ENCODE measurements around the gene PIGC.

The PIGC gene

DNA sequence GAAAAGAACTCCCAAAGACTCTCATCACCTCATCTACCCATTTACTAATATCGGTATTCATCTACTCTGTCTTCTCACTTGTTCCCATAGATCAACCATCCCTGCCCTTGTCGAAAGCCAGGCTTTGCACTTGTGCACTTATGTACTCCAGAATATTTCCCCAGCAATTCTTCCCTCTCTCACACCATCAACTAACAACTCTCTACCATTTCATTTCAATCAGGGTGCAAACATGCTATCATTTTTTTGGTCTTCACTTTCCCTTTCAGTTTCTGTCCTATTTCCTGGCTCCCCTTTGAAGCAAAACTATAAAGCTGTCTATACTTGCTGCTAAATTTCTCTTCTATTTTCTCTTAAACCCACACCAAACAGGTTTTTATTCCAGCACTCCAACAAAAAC lies 16.7 kb downstream of the PIGC start:
- DNase-seq, result no peak

DNA sequence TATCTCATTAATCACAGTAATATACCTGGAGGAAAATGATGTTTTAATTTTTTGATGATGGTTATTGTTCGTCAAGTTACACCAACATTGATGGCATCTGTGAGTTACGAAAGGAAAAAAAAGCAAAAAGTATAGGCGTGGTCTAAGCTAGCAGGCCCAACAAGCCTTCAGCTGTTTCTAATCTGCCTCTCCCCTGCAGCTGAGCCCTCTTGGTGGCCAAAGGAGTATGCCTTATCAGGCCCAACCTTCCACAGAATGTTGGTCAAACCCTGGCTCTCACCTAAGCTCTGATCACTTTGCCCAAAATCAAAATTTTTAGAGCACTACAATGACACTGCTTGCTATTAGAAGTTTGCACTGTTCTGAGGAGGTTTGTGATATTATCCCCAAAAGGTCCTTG lies 18.5 kb downstream of the PIGC start:
- DNase-seq, result no peak

DNA sequence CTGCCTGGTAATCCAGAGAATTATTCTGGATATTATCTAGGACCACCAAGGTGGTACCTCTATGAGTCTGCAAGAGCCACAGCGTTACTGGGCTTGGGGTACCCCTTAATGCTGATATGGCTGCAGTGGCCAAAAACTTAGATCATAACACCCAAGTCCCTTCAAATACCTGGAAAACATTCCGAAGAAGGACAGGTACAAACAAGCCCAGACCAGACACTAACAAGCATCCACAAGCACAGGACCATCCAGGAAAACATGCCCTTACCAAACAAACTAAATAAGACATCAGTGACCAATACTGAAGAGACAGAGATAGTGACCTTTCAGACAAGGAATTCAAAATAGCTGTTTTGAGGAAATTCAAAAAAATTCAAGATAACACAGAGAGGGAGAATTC lies 20.5 kb downstream of the PIGC start:
- no peak for DNase-seq

DNA sequence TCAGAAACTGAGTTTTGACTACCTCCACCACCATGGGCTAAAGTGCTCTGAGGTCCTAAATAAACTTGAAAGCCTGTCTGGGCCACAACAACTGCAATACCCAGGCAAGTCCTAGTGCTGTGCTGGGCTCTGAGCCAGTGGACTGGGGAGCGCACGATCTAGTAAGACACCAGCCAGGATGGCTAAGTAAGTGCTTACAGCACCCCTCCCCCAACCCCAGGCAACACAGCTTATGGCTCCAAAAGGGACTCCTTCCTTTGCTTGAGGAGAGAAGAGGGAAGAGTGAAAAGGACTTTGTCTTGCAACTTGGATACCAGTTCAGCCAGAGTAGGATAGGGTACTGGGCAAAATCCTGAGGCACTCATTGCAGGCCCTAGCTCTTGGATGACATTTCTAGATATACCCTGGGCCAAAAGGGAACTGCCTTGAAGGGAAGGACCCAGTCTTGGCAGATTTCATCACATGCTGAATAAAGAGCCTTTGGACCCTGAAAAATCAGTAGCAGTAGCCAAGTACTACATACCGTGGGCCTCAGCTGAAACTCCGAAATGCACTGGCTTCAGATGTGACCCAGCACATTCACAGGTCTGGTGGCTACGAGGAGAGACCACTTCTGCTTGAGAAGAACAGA lies 21.8 kb downstream of the PIGC start:
- DNase-seq, result no peak

DNA sequence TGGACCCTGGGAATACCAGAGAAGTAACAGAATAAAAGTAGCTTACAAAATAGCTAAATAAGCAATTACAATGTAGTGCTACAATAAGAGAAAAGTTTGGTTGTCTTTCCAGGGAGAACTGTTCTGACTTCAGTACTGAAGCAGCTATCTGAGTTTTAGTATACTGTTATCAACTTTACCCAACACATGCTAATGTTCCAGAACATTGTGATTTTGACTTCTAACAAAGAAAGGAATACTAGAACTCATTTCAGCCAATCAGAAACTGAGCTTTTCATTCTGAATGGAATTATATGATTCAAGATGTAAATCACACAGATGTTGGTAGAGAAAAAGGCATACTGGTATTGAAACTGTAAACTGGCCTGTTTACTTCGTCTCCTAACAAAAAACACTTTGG lies 23.5 kb downstream of the PIGC start, which contains the start of gene C1orf105:
Gene C1orf105 (plus strand): TSS at position 301 of the 400 bp plus-strand sequence. CDS start 201 bp downstream, outside the sequence.
- no peak for DNase-seq

DNA sequence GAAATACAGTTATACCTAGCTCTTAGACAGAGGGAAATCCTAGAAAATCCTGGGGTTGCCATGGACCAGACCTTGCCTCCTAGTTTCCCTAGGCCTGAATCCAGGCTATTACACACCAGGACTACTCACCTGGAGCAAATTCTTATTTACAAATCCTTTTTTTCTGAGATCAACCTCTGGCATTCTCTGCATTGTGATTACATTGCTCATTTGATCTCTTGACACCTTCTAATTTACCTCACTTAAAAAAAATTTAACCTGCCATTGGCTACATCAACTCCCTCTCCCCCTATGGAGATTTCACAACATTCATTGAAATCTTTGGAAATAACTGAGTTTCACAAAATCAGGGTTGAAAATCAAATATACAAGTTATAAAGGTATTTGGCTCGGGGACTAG lies 26.3 kb downstream of the PIGC start:
- no peak for DNase-seq

DNA sequence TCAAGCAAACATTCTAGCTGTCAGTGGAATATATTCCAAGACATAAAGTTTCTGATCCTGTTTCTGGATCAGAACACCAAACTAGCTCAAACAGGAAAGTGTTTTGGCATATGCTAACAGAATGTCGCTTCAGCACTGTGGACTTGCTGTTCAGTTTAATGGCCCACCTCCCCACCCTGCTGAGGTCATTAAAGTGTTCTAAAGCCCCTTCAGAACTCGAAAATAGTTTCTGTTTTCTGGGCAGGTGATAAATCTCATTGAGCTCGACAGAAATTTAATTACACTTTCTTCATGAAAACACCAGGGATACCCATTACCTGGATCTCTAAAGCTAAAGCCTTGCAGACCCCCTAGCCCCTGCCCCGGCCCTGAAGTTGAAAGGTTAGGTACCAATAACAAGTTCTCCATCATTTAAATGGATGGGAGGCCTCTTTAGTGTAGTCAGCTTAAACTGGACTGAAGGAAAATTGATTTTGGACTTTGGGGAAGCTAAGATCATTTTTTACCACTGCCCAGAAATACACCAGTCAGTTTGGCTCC lies 27.3 kb downstream of the PIGC start:
- no peak for DNase-seq

DNA sequence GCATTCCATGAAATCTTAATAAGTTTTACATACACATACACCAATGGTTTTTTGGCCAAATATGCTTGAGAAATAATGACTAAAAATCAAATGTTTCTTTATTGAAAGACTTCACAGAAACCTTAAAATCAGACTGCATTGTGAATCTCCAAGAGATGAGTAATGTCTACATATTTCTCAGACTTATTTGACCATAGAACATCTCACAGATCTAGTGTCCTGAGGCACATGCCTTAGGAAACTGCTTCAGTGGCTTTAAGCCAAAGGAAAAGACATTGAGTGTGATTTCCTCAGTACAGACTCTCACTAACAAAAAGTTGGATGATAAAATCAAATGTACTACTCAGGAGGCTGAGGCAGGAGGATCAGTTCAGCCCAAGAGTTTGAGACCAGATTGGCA lies 29.5 kb downstream of the PIGC start:
- DNase-seq, result no peak

DNA sequence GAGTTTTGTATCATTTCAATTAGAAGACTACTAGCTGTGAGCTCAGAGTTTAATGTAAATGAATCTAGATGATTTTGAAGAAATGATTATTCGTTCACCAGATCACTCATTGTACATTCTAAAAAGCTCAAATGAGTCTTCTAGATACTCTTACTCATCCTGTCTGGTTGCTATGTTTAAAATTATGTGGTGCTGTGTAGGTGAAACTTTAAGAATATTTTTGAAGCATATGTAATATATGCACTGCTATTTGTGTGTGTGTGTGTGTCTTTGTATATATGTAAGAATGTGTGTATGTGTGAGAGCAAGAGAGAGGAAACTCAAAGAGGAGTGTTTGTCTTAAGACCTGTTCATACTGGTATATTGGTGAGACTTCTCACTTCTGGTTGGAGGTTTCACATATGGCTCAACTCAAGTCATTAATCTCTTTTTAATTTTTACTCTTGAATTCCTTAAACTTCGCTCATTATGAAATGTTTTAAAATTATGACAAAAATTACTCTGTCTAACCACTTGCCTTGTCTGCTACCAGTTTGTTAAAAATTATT lies 32.0 kb downstream of the PIGC start:
- no peak for DNase-seq

DNA sequence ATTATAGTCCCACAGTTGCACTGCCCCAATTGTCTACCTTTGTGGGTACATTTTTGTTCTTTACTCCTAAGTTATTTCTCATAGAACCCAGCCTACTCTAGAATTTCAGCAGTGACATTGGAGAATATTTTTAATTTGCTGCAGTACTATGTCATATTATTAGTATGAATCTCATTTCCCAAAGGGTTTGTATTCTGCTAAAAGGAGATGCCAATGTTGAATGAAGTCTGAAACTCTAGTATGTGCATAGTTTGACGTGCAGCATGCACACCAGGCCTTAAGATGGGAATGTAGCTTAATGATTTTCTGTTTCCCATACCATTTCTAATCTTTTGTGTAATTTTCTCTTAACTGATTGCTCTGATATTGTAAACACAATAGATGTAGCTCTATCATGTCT lies 33.8 kb downstream of the PIGC start:
- DNase-seq, result no peak

DNA sequence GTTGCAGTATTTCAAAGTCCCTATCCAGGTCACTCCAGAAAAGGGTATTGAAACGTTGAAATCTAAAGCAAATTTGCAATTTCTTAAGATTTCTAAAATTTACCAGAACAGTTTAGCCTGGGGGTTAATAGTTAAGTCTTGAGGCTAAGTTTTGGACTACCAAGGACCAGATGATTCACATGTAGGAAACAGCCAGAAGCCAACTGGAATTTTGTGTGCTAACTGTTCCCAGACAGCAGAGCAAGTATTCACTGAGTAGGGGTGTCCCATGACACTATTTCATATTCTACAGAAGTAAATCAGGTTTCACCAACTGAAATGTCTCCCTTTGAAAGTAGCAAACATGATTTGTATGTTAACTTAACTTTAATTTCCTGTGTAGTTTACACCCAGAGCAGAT lies 34.9 kb downstream of the PIGC start:
- DNase-seq, result no peak

DNA sequence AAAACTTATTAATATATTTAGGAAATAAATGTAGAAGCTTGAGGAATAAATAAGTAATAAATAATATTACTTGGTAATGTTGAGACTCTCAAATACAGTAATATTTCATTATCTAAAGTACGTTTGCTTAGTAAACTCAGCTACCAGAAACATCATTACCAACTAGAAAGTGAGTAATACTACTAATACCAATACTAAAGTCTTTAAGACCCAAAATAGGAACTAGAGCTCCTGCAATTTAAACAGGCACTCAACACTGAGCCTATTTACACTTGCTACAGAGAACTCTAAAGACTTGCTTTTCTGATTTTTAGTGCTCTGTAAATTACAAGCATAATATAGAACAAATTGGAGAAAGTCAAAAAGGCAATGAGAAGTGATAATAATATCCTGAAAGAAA lies 36.9 kb downstream of the PIGC start:
- DNase-seq, result no peak

DNA sequence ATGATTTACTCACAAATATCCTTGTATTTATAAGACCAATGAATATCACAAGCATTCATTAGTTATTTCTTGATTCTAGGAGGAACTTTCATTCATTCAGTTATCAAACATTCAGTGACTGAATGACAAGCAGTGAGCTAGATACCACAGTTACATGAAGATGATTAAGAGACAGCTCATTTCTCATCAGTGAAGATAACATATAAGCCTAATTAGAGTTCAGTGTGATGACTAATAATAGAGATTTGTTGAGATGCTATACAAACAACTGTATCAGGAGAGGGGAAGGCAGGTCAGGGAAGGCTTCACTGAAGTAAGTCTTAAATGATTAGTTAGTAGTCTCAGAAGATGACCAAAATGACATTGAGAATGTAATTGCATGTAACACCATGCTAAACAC lies 38.0 kb downstream of the PIGC start:
- no peak for DNase-seq

DNA sequence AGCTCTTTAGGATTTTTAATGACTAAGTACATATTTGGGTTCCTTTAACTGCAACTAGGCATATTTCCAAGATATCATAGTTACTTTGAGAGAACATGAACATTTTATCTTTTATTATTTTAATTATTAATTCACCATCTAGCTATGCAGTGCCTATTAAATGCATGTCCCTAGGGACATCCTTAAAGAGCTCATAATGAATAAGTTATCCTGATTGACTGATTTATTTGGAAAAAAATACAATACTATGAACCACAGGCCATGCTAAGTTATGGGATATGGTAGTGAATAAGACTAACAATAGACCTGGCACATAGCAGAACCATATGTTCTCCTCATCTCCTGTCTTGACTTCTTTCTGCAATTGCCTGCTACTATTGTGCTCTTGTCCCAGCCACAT lies 39.7 kb downstream of the PIGC start:
- DNase-seq, result no peak

DNA sequence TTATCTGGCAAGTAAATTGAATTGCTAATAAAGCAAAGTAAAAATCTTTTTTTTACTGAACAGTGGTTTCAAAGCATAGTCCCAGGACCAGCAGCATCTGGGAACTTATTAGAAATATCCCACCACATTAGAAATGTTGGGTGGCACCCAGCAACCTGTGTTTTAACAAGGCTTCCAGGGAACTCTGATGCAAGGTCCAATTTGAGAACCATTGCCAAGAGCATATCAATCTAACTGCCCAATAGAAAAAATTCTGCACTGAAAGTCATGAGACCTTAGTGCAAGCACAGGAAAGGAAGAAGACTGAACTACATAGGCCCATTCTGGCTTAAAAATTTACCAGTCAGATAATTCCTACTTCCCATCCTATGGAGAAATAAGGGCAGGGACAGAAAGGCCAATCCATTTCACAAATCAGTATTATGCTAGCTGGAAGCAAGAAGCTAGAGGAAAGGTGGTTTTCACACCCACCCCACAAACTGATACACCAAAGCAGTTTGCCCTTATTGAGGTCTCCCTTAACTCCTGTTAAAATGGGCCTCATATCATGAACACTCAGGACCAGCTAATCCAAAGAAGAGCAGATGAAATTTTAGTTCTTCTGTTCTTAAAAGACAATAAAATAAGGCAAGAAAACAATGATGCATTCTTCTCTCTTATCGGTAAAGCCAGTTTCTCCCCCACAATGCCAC lies 40.8 kb downstream of the PIGC start:
- DNase-seq, result no peak

DNA sequence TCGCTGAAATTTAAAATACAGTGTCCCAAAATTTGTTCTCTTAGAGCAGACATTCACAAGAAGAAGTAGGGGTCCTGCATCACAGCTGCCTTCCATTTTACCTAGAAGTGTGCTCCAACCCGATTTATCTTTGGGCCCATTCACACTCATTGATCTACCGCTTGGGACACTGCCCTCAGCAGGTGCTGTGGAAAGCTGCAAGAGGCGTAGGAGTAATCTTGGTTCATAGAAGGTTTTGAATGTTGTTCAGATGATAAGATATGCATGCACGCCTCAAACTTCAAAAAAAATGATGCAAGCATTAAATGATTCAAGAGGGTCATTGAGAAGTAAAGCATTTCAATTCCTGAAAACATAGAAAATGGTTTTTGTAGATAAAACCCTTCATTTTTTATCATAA lies 42.0 kb downstream of the PIGC start:
- no peak for DNase-seq

DNA sequence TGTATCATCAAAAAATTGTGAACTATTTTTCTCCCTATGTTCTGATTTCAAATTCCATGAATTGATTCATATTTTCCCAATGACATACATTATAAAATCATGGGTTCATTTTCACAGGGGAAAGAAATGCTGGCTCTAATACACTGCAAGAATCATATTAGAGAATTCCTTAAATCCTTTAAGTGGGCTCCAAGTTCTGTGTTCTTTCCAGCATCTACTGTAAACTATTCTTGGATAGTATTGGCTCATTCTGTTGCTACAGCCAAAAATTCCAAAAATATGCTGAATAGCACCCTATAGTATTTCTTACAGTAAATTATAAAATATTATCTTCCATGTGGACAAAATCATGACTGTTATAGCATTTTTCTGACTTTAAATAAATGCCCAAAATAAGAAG lies 42.4 kb downstream of the PIGC start:
- no peak for DNase-seq

DNA sequence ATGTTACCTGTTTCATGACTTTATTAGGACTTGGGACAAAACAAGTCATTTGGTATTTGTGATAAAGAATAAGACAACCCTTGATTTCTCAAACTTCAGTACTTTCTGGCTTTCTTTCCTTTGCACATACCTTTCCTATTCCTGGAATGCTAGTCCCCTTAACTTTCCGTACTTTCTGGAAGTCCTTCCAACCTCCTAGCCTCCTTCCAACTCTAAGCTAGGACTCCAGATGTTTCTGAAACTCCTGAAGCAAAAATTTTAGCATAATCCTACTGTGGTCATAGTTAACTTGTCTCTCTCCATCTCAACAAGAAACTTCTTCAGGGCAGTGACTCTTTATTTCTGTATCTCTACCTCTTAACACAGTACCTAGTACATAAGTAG lies 43.2 kb downstream of the PIGC start:
- DNase-seq, result no peak

DNA sequence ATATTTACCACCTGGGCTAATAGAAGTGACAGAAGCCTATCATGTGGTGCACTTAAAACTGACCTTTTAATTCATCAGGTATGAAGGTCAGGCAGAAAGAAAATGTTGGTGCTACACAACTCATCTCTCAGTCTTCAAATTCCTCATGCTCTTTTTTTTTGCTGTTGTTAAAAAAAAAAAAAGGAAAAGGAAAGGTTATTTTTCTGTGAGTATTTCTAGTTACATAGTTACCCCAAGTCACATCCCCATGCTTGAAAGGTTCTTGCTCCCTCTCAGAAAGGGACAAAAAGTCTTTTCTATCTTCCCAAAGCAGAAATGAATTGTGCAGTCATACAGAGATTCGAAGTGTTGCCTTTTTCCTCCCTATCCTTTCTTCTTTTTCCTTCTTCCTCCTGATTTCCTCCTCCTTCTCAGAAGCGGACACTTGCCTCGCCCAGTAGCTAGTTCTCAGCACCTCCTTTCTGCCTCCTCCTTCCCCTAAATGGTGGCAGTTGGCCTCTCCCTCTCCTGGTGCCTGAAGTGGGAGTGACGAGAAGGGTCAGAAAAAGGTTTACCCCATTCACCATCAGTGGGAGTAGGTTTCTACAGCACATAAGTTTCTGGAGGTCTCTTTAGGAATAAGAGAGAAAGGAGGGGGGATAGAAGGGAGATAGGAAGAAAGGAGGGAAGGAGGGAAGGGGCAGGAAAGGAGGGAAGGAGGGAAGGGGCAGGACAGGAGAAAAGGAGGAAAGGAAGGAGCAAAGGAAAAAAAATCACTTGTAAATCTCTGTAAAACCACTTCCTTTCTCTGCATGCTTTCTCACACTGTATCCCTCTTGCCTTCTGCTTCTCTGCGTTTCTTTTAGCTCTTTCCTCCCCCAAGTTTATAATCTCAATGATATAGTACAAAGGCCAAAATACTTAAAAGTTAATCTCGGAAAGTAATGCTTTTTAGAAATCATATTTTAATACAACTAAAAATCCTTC lies 43.8 kb downstream of the PIGC start:
- DNase-seq, result no peak

DNA sequence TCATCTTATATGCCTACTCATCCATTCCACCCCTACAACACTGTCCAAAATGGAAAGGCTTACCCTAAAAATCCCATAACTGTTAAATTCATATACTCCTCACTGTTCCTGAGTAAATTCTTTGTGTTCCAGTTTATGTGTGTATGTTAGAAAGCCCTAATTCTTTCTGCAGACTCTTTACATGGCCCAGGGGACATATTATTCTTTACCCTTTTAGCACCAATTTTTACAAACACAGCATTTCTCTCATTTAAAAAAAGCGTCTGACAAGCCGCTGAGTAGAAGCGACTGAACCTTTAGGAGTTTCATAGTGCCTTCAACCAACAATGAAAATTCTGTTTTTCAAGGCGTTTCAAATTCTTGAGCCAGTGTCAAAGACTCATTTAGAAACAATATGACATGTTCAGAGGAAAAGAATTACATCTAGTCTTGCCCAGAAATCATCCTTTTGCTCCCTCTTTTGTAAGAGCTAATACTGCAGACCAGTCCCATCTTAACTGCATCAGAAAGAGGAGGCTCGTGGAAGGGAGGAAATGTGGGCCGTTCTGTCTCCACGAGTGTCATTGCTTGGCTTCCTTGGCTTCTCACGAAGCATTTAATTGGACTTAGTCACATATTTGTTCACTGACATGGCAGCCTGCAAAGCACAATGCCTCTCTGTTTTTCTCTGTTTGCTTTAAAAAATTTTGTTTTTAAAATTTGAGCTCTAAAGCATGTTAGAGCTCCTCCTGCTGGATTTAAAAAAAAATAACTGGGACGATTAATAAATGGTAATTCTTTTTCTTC lies 44.7 kb downstream of the PIGC start:
- peak; percentile 82 for DNase-seq

DNA sequence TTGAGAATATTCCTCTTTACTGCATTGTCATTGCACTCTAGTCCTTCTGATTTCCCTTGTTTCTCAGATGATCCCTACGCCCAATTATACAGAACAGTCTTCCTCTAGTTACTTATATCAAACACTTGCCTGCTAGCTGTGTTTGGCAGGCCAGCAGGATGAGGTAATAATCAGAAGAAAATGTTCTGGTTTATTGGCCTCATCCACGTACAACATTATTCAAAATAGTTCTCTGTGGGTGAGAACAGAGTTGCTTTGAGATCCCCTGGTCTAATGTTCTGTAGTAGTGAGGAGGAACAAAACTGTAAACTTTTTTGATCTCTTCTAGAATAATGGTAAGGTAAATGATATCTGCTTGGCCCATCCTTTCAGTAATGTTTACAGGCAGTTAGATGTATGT lies 45.7 kb downstream of the PIGC start:
- DNase-seq, result no peak

DNA sequence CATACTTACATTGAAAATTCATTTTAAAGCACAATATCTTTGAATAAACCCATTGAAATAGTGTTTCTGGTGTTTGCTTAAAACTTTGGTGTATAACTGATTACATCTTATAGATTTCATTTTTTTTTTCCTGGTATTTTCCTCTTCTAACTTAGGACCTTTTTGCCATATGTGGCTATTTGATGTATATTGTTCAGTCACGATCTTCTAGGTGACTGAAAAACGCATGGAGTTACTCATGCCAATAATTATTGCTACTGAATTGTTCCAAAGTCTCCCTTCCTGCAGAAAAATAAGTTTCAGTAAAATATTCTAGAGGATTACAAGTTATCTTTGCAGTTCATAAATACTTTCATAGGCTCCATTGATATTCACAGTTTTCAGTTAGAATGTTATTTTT lies 46.2 kb downstream of the PIGC start:
- no peak for DNase-seq
